Body of pancreas (tissue), 4 donors: ENCODE results near the gene NET1.

Source experiments
- CTCF ChIP-seq, 7 experiments: fragments of 450-650 bp in 4 of 7; fragments of 200-600 bp in 3 of 7; sonication (generic) in 3 of 7; IDR thresholded peaks; one replicate each; pipeline ENCODE4 v1.5.1; 2016 to 2019; ENCODE audit warnings: antibody characterized with exemption in 7 of 7
- POLR2A ChIP-seq, 3 donors: fragments of 450-650 bp; IDR thresholded peaks; one replicate each; pipeline ENCODE4 v1.6.1; 2016; ENCODE audit warnings: antibody characterized with exemption in 3 of 3, mild to moderate bottlenecking in 2 of 3

GRCh38 chr10:5461914-5462840 is 49.8 kb downstream of the NET1 start:
- TF ChIP-seq CTCF (IDR thresholded peaks at IDR 0.05) = no peak
- no peak for TF ChIP-seq POLR2A (IDR thresholded peaks at IDR 0.05)
